Activated naive CD4-positive, alpha-beta T cell treated with anti-CD3 and anti-CD28 coated beads for 36 hours (primary cell): ENCODE data around the gene VPS13D. TPM values are rescaled to one million over a fixed set of nuclear protein-coding genes. Genes with fewer than 3 reads are reported as not detected.

Experiments
- CTCF ChIA-PET: fragments of 350-600 bp; sonication (Branson Sonifier 250); formaldehyde crosslinking; loops from one replicate; lab custom pipeline; 2021; ENCODE audit warnings: antibody characterized with exemption; lab: Charles Lee
- DNase-seq: peaks from one replicate; pipeline ENCODE4 v3.0.0-alpha.2; 2020
- H3K27ac Mint-ChIP-seq: one replicate; pipeline ENCODE4 v1.8.0; 2021; ENCODE audit warnings: mild to moderate bottlenecking, mixed read lengths
- H3K27me3 Mint-ChIP-seq: one replicate; pipeline ENCODE4 v1.8.0; 2021; ENCODE audit warnings: low read depth, mixed read lengths
- H3K36me3 Mint-ChIP-seq: one replicate; pipeline ENCODE4 v1.8.0; 2021; ENCODE audit warnings: low read depth, mixed read lengths
- H3K4me1 Mint-ChIP-seq: one replicate; pipeline ENCODE4 v1.8.0; 2021; ENCODE audit warnings: low read depth, mixed read lengths
- H3K4me3 Mint-ChIP-seq: one replicate; pipeline ENCODE4 v1.8.0; 2021; ENCODE audit warnings: mild to moderate bottlenecking, moderate library complexity, mixed read lengths
- H3K9me3 Mint-ChIP-seq: one replicate; pipeline ENCODE4 v1.8.0; 2021; ENCODE audit warnings: mixed read lengths
- intact Hi-C: fragments of 100-400 bp; cut with micrococcal nuclease; formaldehyde crosslinking; loops from one replicate; pipeline ENCODE4 v1.15.1; 2023
- total RNA-seq, 2 experiments: library from RNA; stranded (reverse); gene quantifications; one replicate each; pipeline ENCODE4 v1.2.3, GENCODE V29; 2021

VPS13D gene
- total RNA-seq, 2 experiments from 2014 or later = 20.0 to 23.3 TPM

DNA sequence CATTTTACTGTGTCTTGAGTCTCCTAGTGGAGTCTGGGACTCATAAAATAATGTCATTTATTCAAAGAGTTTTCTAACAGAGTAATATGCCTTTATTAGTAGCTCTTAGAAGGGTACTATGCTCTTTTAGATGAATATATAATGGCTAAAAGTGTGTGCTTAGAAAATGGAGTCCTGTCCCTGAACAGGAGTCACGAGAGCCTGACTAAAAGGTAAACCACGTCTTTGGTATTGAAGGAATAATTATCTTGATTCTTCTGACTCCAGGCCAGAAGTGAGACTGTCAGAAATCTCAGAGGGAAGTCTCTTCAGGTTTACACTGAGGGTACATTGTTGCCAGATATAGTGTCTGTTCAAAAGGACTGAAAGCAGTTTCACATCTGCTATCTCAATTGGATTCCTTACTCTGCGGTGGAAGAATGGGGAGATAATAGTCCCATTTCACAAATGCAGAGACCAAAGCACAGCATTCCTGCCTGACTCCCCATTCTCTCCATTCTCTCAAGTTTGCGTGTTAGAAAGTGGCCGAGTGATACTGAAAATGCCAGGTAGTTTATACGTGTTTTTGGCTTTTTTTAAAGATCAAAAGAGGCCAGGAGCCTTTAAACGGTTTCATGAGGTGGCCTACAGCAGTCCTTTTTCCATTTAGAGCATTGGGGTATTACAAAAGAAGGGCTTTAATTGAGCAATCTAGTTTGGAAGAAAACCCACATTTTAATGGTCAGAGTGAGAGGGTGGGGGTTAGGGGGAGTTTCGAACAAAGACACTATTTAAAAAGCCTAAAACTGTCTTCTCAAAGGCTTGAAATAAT lies 176.6 kb downstream of the VPS13D start:
- DNase-seq = no peak
- H3K4me3 Mint-ChIP-seq = no peak overlapping the region
- H3K9me3 Mint-ChIP-seq = peaks cover 5% of the 10 kb centered on the region
- no peak overlapping the region for H3K27ac Mint-ChIP-seq
- H3K4me1 Mint-ChIP-seq = peaks cover 38% of the 10 kb centered on the region
- peaks cover 37% of the 10 kb centered on the region for H3K36me3 Mint-ChIP-seq
- intact Hi-C loops = loop anchor here (1.0 to 5.0 kb wide), 7 partner anchors 20 to 213 kb away; no protein-coding TSS in a partner anchor
- CTCF ChIA-PET = interaction anchor here (1.2 to 2.5 kb wide), 2 partner anchors 43 to 212 kb away, joined by 3 to 8 read pairs; partner anchors contain the start of gene DHRS3
- H3K27me3 Mint-ChIP-seq = no peaks in the 10 kb centered on the region

DNA sequence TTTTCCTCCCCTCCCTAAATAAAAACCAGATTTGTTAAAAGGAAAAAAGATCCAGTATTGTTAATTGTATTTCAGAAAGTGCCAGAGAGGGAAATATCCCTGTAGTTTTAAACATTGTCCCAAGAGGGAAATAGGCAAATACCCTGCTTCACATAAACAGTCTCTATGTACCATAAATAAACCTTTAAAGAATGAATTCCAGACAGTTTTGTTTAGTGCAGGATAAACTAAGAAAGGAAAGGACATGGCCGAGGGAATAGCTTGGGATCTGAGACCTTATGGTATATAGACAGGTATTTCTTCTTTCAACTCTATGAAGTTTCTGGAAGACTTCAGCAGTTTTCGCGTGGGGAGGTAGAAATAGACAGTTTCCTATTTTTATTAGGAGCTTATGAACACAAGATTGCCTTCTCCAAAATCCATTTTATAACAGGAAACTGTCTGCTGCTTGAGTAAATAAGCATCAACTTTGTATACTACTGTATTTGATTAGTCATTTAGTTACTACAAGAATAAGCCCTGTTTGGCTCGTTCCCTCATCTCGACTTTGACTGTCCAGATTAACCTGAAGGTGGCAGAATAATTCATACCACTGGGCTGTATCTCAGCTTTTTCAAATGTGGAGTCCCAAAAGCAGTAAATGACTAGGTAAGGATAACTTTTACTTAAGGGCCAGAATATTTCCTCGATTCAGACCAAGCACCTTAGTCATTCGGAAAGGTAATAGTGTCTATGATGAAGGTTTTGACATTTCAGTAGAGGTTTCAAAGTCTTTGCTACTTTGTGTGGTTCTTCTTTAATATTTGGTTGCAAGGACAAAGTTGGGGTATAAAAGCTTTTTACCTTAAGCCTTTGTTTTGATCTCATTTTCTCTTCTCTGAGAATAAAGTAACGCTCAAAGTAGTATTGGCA lies 177.5 kb downstream of the VPS13D start:
- Mint-ChIP-seq H3K27ac (no peak overlapping the region), H3K9me3 (peaks cover 5% of the 10 kb centered on the region), H3K36me3 (peaks cover 36% of the 10 kb centered on the region), H3K27me3 (no peaks in the 10 kb centered on the region), H3K4me3 (no peak overlapping the region), H3K4me1 (peaks cover 38% of the 10 kb centered on the region)
- CTCF ChIA-PET = interaction anchor here (1.2 to 2.5 kb wide), 2 partner anchors 42 to 211 kb away, joined by 3 to 8 read pairs; partner anchors contain the start of gene DHRS3
- intact Hi-C loops = loop anchor here (1.0 to 5.0 kb wide), 7 partner anchors 21 to 212 kb away; no protein-coding TSS in a partner anchor
- peak; percentile 46 for DNase-seq

DNA sequence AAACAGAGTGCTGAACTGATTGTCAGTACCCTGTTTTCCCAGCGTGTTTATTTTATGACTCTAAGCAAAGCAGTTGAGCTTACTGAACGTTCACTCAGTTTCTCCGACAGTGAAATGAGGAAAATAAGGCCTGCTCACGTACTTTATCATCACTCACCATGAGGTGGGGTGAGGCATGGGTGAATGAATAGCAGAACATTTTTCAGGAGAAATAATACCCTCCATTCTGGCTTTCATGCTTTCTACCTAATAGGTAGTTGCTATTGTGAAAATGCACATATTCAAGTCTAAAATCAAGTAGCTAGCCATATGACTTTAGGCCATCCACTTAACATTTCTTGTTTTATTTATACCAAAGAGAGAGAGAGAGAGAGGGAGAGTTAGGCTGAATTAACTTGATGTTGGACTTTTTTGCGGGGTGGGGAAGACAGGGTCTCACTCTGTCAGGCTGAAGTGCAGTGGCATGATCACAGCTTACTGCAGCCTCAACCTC lies 178.2 kb downstream of the VPS13D start:
- H3K27me3 Mint-ChIP-seq = no peaks in the 10 kb centered on the region
- H3K27ac Mint-ChIP-seq = no peak overlapping the region
- DNase-seq = no peak
- H3K9me3 Mint-ChIP-seq = peaks cover 5% of the 10 kb centered on the region
- peaks cover 35% of the 10 kb centered on the region for H3K36me3 Mint-ChIP-seq
- CTCF ChIA-PET = interaction anchor here (0.6 to 2.5 kb wide), 4 partner anchors 41 to 836 kb away, joined by 3 to 8 read pairs (median 4); partner anchors contain the start of gene DHRS3
- intact Hi-C loops = loop anchor here (1.0 to 5.0 kb wide), 7 partner anchors 21 to 211 kb away; no protein-coding TSS in a partner anchor
- H3K4me3 Mint-ChIP-seq = no peak overlapping the region
- H3K4me1 Mint-ChIP-seq = peaks cover 38% of the 10 kb centered on the region

DNA sequence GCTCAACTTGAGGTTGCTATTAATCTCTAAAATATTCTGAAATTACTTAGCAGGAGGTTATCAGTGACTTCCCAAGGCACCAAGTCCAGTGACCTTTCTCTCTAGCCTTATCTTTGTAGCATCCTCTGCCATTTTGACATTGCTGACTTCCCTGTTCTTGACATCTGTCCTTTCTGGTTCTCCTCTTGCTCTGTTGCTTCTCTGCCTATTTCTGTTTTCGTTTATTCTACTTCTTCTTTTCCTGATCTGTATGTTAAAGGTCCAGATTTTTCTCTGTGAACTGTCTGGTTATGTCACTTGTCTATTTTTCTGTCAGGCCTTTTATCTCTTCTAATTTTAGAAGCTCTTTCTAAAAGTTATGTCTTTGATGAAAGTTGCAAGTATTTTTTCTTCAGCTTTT lies 178.8 kb downstream of the VPS13D start:
- Mint-ChIP-seq H3K4me1 (peaks cover 38% of the 10 kb centered on the region), H3K27ac (no peak overlapping the region), H3K27me3 (no peaks in the 10 kb centered on the region), H3K36me3 (peaks cover 32% of the 10 kb centered on the region), H3K9me3 (peaks cover 5% of the 10 kb centered on the region), H3K4me3 (no peak overlapping the region)
- CTCF ChIA-PET = interaction anchor here (0.6 to 2.5 kb wide), 3 partner anchors 208 to 835 kb away, joined by 3 to 8 read pairs (median 5); partner anchors contain the start of gene DHRS3
- intact Hi-C loops = loop anchor here (5.0 kb wide), 1 partner anchor 194 kb away; no protein-coding TSS in a partner anchor
- DNase-seq = no peak

DNA sequence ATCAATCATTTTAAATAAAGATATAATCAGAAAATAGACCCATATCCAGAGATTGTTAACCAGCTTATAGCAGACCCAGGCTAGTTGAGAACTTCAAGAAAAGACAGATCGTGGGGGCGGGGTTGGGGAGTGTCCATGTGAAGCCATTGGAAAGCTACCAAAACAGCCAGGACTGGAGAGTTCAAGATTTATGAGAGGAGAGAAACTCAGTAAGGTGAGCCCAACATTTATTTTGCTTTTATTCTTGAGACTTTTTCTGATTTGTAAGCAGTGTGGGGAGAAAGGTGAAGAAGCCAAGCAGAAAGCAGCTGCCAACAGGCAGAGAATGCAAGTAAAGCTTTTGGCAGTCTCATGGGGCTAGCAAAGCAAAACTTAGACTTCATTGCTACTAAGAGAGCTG lies 179.9 kb downstream of the VPS13D start:
- DNase-seq = no peak
- H3K9me3 Mint-ChIP-seq = peaks cover 5% of the 10 kb centered on the region
- peaks cover 43% of the 10 kb centered on the region for H3K4me1 Mint-ChIP-seq
- no peak overlapping the region for H3K27ac Mint-ChIP-seq
- CTCF ChIA-PET = interaction anchor here (1.2 kb wide), 1 partner anchor 66 kb away, joined by 3 read pairs; no protein-coding TSS in a partner anchor
- H3K27me3 Mint-ChIP-seq = no peaks in the 10 kb centered on the region
- H3K36me3 Mint-ChIP-seq = peaks cover 21% of the 10 kb centered on the region
- intact Hi-C loops = loop anchor here (5.0 kb wide), 1 partner anchor 193 kb away; no protein-coding TSS in a partner anchor
- no peak overlapping the region for H3K4me3 Mint-ChIP-seq

DNA sequence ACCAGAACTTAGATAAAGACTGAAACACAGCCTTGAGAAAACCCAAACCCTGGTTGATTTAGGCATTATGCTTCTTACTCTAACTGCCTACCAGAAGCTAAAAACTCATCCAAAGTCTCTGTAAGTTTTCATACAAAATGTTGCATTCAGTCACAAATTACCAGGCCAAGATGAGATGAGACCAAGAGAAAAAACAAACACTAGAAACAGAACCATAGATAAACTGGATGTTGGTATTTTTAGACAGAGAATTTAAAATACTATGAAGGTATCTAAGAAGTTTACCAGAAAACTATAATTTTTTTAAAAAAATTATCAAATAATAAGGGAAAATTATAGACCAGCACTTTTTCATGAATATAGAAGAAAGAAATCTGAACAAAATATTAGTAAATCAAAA lies 180.5 kb downstream of the VPS13D start:
- Mint-ChIP-seq H3K9me3 (peaks cover 5% of the 10 kb centered on the region), H3K4me1 (peaks cover 45% of the 10 kb centered on the region), H3K4me3 (no peak overlapping the region), H3K27me3 (no peaks in the 10 kb centered on the region), H3K36me3 (peaks cover 17% of the 10 kb centered on the region), H3K27ac (no peak overlapping the region)
- DNase-seq = no peak
- intact Hi-C loops = no loop called here
- CTCF ChIA-PET = interaction anchor here (1.1 to 1.2 kb wide), 2 partner anchors 67 to 249 kb away, joined by 3 read pairs; no protein-coding TSS in a partner anchor

DNA sequence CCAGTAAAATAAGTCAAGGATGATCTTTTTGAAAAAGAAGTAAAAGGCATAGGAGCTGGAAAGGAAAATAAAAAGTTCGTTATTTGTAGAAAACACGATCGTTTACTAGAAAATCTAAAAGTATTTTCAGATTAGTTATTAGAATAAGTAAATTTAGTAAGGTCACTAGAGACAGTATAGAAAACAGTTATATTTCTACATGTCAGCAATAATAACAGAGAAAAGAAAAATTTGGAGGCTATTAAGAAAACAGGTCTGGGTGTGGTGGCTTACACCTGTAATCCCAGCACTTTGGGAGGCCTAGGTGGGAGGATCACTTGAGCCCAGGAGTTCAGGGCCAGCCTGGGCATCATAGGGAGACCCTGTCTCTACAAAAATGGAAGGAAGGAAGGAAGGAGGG lies 181.3 kb downstream of the VPS13D start:
- Mint-ChIP-seq H3K4me1 (peaks cover 47% of the 10 kb centered on the region), H3K36me3 (peaks cover 15% of the 10 kb centered on the region), H3K9me3 (peaks cover 5% of the 10 kb centered on the region), H3K4me3 (no peak overlapping the region), H3K27me3 (no peaks in the 10 kb centered on the region), H3K27ac (no peak overlapping the region)
- DNase-seq = no peak
- CTCF ChIA-PET = interaction anchor here (1.1 kb wide), 1 partner anchor 248 kb away, joined by 3 read pairs; no protein-coding TSS in a partner anchor
- intact Hi-C loops = no loop called here

DNA sequence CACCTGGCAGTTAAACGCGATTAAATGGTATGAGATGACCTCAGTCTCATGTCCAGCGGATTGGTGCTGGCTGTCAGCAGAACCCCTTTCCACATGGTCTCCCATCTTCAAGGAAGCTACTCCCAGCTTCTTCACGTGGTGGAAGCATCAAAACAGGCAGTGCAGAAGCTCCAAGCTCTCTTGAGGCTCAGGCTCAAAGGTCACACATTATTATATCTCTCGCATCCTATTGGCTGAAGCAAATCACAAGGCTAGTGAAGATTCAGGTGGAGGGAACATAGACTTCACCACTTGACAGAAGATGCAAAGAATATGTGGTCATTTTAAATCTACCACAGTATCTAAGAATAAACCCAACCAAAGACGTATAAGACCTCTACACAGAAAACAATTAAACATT lies 181.9 kb downstream of the VPS13D start:
- peaks cover 5% of the 10 kb centered on the region for H3K9me3 Mint-ChIP-seq
- H3K36me3 Mint-ChIP-seq = peaks cover 19% of the 10 kb centered on the region
- H3K27ac Mint-ChIP-seq = no peak overlapping the region
- DNase-seq = no peak
- no peak overlapping the region for H3K4me3 Mint-ChIP-seq
- H3K27me3 Mint-ChIP-seq = no peaks in the 10 kb centered on the region
- intact Hi-C loops = no loop called here
- peaks cover 46% of the 10 kb centered on the region for H3K4me1 Mint-ChIP-seq
- CTCF ChIA-PET = no interaction called here

DNA sequence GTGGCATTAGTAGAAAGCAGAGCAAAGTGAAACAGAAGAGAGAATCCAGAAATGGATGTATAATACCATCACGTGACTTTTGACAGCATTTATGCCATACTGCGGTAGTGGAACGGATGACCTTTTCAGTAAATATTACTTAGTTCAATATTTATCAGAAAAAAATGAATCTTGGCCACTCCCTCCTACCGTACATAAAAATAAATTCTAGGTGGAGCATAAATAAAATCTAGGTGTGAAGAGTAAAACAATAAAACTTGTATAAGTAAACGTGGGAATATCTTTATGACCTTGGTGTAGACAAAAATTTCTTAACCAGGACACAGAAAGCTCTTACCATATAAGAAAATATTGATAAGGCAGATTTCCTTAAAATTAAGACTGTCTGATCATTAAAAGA lies 182.6 kb downstream of the VPS13D start:
- Mint-ChIP-seq H3K27me3 (no peaks in the 10 kb centered on the region), H3K27ac (no peak overlapping the region), H3K36me3 (peaks cover 26% of the 10 kb centered on the region), H3K4me3 (no peak overlapping the region), H3K9me3 (peaks cover 5% of the 10 kb centered on the region), H3K4me1 (peaks cover 46% of the 10 kb centered on the region)
- intact Hi-C loops = no loop called here
- CTCF ChIA-PET = no interaction called here
- no peak for DNase-seq

DNA sequence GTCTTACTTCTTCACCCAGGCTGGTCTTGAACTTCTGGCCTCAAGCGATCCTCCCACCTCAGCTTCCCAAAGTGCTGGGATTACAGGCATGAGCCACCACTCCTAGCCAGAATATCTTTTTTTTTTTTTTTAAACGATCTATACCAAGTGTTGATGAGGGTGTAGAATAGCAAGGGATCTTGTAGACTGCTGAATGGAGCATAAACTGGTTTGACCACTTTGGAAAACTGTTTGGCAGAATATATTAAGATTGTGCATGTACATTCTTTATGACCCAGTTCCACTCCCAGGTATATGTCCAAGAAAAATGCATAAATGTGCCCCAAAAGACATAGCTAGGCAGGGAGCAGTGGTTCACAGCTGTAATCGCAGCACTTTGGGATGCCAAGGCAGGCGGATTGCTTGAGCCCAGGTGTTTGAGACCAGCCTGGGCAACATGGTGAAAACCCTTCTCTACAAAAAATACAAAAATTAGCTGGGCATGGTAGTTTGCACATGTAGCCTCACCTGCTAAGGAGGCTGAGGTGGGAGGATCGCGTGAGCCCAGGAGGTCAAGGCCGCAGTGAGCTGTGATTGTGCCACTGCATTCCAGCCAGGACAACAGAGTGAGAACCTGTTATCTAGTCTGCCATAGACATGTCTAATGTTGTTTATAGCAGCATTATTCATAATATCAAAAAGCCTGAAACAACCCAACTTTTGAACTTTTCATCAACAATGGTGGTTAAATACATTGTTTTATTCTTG lies 184.0 kb downstream of the VPS13D start:
- no peaks in the 10 kb centered on the region for H3K27me3 Mint-ChIP-seq
- H3K27ac Mint-ChIP-seq = no peak overlapping the region
- peaks cover 25% of the 10 kb centered on the region for H3K36me3 Mint-ChIP-seq
- intact Hi-C loops = loop anchor here (2.0 kb wide), 1 partner anchor 59 kb away; no protein-coding TSS in a partner anchor
- H3K4me3 Mint-ChIP-seq = no peak overlapping the region
- peaks cover 5% of the 10 kb centered on the region for H3K9me3 Mint-ChIP-seq
- DNase-seq = no peak
- peaks cover 37% of the 10 kb centered on the region for H3K4me1 Mint-ChIP-seq
- CTCF ChIA-PET = interaction anchor here (1.8 kb wide), 1 partner anchor 21 kb away, joined by 7 read pairs; no protein-coding TSS in a partner anchor

DNA sequence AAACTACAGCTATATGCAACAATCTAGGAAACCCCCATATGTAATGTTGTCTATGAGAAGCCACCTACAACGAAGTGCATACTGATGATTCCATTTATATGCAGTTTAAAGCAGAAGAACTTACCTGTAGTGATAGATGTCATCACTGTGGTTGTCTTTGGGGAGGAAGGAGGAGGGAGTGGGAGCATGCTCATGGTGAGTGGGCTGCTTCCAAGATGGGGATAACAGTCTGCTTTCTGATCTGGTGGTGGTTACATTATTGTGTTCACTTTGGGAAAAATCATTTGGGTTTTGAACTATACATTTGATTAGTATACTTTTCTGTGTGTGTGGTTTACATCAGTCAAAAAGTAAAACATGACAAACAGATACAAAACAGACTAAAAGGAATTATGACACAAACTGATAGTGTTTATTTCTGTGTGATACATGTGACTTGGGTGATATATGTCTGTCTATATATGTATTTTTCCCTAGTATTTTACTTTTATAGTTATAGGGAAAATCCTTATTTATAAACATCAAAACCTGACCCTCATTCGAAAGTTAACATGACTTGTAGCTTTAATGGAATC lies 184.7 kb downstream of the VPS13D start:
- peaks cover 35% of the 10 kb centered on the region for H3K4me1 Mint-ChIP-seq
- peaks cover 24% of the 10 kb centered on the region for H3K36me3 Mint-ChIP-seq
- intact Hi-C loops = loop anchor here (1.0 to 2.0 kb wide), 3 partner anchors 20 to 58 kb away; no protein-coding TSS in a partner anchor
- no peak for DNase-seq
- H3K9me3 Mint-ChIP-seq = peaks cover 5% of the 10 kb centered on the region
- H3K27me3 Mint-ChIP-seq = no peaks in the 10 kb centered on the region
- no peak overlapping the region for H3K4me3 Mint-ChIP-seq
- CTCF ChIA-PET = interaction anchor here (1.8 kb wide), 1 partner anchor 20 kb away, joined by 7 read pairs; no protein-coding TSS in a partner anchor
- H3K27ac Mint-ChIP-seq = peak overlapping the region; percentile 74
